SH-SY5Y (cell line): ENCODE data around the gene NMNAT2.

Experiments
- GATA2 ChIP-seq: IDR thresholded peaks from 2 replicates; pipeline ENCODE4 v1.6.1; 2011; ENCODE audit warnings: mild to moderate bottlenecking, low read depth, low read length
- GATA3 ChIP-seq: IDR thresholded peaks from 2 replicates; pipeline ENCODE4 v1.6.1; 2011; ENCODE audit warnings: low read depth, mild to moderate bottlenecking, low read length, moderate library complexity

GRCh38 chr1:183443466-183443865 is 25.3 kb upstream of the NMNAT2 start:
- TF ChIP-seq GATA2, result no peak
- no peak for TF ChIP-seq GATA3
